ENCODE results near the gene ATP13A1.
"Not testable (repeated sequence)": the region's sequence is repeated elsewhere in the genome, so short reads cannot be mapped to it uniquely, and the experiment has no call there.

Gene ATP13A1

DNA sequence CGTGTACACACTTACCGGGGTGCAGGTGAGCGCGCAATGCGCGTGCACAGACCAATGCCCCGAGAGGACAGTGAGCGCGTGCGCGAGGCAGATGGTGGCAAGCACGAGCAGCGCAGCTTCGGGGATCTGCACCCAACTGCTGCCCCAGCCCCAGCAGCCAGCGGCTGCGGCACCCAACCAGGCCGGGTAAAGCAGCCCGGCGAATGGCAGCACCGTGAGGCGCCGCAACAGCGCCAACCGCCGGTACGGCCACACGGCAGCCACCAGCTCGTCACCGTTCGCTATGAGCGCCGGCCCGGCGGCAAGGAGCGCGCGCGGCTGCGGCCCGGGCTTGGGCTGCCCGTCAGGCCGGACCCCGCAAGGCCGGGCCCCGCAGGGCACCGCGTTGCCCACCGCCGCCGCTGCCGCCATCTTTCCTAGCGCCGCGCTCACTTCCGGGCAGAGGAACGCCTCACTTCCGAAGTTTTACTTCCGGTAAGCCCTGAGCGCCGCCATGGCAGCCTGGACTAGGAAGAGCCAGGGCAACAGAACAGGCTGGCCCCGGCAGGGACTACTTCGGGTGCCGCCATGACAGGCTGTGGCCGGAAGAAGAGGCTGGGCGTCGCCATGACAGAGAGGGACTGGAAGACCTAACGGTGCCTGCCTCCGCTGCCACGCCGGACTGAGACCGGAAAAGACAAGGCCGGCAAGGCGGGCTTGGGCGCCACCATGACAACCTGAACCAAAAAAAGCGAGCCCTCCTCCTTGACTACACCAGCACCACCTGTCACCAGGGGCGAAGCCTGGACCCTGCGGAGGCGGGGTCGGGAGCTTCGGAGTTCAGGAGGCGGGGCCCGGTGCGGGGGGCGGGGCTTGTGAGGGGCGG is at the start of gene ATP13A1:
TSS of gene ATP13A1 (minus strand) at position 421 of the 865 bp plus-strand sequence. CDS start at position 411, 10 bp downstream.
- in situ Hi-C loops (cut with MboI; ENCODE audit: low sequenced_read_pairs, unreplicated experiment) = no loop called here
- TF ChIP-seq, protein P1, sequence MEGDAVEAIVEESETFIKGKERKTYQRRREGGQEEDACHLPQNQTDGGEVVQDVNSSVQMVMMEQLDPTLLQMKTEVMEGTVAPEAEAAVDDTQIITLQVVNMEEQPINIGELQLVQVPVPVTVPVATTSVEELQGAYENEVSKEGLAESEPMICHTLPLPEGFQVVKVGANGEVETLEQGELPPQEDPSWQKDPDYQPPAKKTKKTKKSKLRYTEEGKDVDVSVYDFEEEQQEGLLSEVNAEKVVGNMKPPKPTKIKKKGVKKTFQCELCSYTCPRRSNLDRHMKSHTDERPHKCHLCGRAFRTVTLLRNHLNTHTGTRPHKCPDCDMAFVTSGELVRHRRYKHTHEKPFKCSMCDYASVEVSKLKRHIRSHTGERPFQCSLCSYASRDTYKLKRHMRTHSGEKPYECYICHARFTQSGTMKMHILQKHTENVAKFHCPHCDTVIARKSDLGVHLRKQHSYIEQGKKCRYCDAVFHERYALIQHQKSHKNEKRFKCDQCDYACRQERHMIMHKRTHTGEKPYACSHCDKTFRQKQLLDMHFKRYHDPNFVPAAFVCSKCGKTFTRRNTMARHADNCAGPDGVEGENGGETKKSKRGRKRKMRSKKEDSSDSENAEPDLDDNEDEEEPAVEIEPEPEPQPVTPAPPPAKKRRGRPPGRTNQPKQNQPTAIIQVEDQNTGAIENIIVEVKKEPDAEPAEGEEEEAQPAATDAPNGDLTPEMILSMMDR (IDR thresholded peaks at IDR 0.05; ENCODE audit: borderline replicate concordance, control extremely low read depth, extremely low read depth, insufficient read depth, missing control alignments) = no peak
- peak; percentile 90 for DNase-seq (ENCODE audit: low spot score)

DNA sequence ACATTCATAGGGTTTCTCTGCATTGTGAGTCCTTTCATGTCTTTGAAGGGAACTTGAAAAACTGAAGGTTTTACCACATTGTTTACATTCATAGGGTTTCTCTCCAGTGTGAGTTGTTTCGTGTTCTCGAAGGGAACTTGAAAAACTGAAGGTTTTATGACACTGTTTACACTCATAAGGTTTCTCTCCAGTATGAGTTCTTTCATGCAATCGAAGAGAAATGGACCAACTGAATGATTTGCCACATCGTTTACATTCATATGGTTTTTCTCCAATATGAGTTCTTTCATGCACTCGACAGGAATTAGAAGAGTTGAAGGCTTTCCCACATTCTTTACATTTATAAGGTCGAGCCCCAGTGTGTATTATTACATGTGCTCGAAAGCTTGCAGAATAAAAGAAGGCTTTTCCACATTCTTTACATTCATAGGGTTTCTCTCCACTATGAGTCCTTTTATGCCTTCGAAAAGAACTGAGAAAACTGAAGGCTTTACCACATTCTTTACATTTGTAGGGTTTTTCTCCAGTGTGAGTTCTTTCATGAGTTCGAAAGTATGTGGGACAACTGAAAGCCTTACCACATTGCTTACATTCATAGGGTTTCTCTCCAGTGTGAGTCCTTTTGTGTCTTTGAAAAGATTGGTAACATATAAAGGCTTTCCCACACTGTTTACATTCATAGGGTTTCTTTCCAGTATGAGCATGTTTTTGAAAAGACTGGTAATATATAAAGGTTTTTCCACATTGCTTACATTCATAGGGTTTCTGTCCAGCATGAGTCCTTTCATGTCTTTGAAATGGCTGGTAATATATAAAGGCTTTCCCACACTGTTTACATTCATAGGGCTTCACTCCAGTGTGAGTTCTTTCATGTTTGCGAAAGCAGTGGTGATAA is 48.7 kb upstream of the ATP13A1 start:
- in situ Hi-C loops (cut with MboI; ENCODE audit: low sequenced_read_pairs, unreplicated experiment) = no loop called here
- TF ChIP-seq, protein P1 (IDR thresholded peaks at IDR 0.05; ENCODE audit: borderline replicate concordance, control extremely low read depth, extremely low read depth, insufficient read depth, missing control alignments) = no peak
- no peak for DNase-seq (ENCODE audit: low spot score)

DNA sequence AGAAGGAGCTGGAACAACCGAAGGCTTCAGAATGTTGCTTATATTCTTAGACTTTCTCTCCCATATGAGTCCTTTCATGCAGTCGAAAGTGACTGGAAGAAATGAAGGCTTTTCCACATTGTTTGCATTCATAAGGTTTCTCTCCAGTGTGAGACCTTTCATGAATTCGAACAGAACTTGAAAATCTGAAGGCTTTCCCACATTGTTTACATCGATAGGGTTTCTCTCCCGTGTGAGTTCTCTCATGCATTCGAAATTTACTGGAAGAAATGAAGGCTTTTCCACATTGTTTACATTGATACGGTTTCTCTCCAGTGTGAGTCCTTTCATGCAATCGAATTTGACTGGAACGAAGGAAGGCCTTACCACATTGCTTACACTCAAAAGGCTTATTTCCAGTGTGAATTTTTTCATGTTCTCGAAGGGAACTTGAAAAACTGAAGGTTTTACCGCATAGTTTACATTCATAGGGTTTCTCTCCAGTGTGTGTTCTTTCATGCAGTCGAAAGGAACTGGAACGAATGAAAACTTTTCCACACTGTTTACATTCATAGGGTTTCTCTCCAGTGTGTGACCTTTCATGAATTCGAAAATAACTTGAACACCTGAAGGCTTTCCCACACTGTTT is 47.9 kb upstream of the ATP13A1 start:
- TF ChIP-seq, protein P1 (IDR thresholded peaks at IDR 0.05; ENCODE audit: borderline replicate concordance, control extremely low read depth, extremely low read depth, insufficient read depth, missing control alignments) = no peak
- no peak for DNase-seq (ENCODE audit: low spot score)
- in situ Hi-C loops (cut with MboI; ENCODE audit: low sequenced_read_pairs, unreplicated experiment) = no loop called here

DNA sequence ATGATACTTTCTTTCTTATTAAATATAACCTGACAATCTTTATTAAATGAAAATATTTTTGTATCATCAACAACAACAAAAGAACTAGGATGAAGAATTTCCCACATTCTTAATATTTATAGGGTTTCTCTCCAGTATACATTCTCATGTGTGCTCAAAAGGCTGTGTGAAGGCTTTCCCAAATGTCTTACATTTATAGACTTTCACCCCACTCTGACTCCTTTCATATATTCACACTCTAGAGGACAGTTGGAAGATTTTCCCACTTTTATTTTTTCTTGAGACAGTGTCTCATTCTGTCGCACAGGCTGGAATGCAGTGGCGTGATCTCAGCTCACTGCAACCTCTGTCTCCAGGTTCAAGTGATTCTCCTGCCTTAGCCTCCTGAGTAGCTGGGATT is 47.0 kb upstream of the ATP13A1 start:
- in situ Hi-C loops (cut with MboI; ENCODE audit: low sequenced_read_pairs, unreplicated experiment) = no loop called here
- TF ChIP-seq, protein P1 (IDR thresholded peaks at IDR 0.05; ENCODE audit: borderline replicate concordance, control extremely low read depth, extremely low read depth, insufficient read depth, missing control alignments) = no peak
- no peak for DNase-seq (ENCODE audit: low spot score)

DNA sequence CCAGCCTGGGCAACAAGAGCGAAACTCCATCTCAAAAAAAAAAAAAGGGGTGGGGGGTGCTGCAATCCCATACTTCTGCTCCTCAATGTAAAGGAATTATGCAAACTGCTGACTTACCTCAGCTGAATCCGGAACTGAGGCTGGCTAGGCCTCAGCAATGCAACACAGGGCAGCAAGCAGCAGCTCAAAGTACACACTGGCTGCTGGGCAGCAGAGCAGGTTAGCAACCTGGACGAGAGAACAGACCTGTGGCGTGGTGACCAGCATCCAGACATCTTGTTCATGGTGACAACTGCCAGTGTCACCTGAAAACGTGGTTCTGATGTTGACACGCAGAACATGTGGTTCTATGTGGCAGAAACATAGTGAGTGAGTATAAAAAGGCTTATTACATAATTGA is 41.4 kb upstream of the ATP13A1 start:
- in situ Hi-C loops (cut with MboI; ENCODE audit: low sequenced_read_pairs, unreplicated experiment) = no loop called here
- DNase-seq (ENCODE audit: low spot score) = no peak
- TF ChIP-seq, protein P1 (IDR thresholded peaks at IDR 0.05; ENCODE audit: borderline replicate concordance, control extremely low read depth, extremely low read depth, insufficient read depth, missing control alignments) = no peak

DNA sequence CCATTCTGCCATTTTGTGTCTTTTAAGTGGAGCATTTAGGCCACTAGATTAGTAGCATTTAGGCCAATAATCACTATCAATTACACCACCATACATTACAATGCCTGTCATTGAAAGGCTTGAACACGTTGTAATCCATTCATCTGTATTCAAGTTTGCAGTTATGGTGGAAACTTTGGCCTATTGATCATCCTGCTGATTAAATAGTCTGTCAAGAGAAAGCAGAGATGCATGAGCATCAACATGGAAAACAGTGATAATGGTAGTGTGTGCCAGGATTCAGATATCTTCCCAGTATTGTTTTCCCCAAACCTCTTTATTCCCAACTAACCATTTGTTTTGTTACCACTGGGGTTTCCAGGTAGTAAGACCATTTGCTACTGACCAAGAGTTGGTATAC is 37.0 kb upstream of the ATP13A1 start:
- in situ Hi-C loops (cut with MboI; ENCODE audit: low sequenced_read_pairs, unreplicated experiment); DNase-seq (ENCODE audit: low spot score): not testable (repeated sequence)

All from GM13976 (cell line).